Measurements from ENCODE around the gene CDH23. TPM values are rescaled to one million over a fixed set of nuclear protein-coding genes. Genes with fewer than 3 reads are reported as not detected.
A peak's percentile ranks its signal among the peaks of the same experiment; 100 is the strongest.

Gene CDH23
- total and polyA plus RNA-seq, 9 of the 15 experiments (the other 6 are each of a cell fraction or from before 2014, with no cell fraction given), result 0.18 to 1.2 (median 0.47) TPM

GRCh38 chr10:71713135-71714030 is 316.7 kb downstream of the CDH23 start (continued):
- TF ChIP-seq, protein P1, sequence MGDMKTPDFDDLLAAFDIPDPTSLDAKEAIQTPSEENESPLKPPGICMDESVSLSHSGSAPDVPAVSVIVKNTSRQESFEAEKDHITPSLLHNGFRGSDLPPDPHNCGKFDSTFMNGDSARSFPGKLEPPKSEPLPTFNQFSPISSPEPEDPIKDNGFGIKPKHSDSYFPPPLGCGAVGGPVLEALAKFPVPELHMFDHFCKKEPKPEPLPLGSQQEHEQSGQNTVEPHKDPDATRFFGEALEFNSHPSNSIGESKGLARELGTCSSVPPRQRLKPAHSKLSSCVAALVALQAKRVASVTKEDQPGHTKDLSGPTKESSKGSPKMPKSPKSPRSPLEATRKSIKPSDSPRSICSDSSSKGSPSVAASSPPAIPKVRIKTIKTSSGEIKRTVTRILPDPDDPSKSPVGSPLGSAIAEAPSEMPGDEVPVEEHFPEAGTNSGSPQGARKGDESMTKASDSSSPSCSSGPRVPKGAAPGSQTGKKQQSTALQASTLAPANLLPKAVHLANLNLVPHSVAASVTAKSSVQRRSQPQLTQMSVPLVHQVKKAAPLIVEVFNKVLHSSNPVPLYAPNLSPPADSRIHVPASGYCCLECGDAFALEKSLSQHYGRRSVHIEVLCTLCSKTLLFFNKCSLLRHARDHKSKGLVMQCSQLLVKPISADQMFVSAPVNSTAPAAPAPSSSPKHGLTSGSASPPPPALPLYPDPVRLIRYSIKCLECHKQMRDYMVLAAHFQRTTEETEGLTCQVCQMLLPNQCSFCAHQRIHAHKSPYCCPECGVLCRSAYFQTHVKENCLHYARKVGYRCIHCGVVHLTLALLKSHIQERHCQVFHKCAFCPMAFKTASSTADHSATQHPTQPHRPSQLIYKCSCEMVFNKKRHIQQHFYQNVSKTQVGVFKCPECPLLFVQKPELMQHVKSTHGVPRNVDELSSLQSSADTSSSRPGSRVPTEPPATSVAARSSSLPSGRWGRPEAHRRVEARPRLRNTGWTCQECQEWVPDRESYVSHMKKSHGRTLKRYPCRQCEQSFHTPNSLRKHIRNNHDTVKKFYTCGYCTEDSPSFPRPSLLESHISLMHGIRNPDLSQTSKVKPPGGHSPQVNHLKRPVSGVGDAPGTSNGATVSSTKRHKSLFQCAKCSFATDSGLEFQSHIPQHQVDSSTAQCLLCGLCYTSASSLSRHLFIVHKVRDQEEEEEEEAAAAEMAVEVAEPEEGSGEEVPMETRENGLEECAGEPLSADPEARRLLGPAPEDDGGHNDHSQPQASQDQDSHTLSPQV (IDR thresholded peaks at IDR 0.05), result peak; percentile 52
- TF ChIP-seq HBP1 (CRISPR knock-in tag; IDR thresholded peaks at IDR 0.05), result no peak; the same call in 1 of the 2 replicates
- no peak for TF ChIP-seq DMBX1 (CRISPR knock-in tag; IDR thresholded peaks at IDR 0.05; ENCODE audit: borderline replicate concordance)
- no peak for TF ChIP-seq HDAC8 (tag; IDR thresholded peaks at IDR 0.05)
- no peak for TF ChIP-seq HMGXB4 (CRISPR knock-in tag; IDR thresholded peaks at IDR 0.05)
- TF ChIP-seq ARID3B (CRISPR knock-in tag; IDR thresholded peaks at IDR 0.05; ENCODE audit: borderline replicate concordance), result no peak
- no peak for TF ChIP-seq PML (IDR thresholded peaks at IDR 0.05; ENCODE audit: low read length)
- TF ChIP-seq NR2C2 (CRISPR knock-in tag; IDR thresholded peaks at IDR 0.05), result no peak
- no peak for TF ChIP-seq NR2C2 (tag; IDR thresholded peaks at IDR 0.05)
- no peak for TF ChIP-seq ZNF436 (CRISPR knock-in tag; IDR thresholded peaks at IDR 0.05)
- no peak for TF ChIP-seq EWSR1 (IDR thresholded peaks at IDR 0.05; ENCODE audit: borderline replicate concordance, low read depth, partially characterized antibody)
- no peak for TF ChIP-seq MTF1 (CRISPR knock-in tag; IDR thresholded peaks at IDR 0.05; ENCODE audit: borderline replicate concordance)
- TF ChIP-seq EHMT2 (IDR thresholded peaks at IDR 0.05), result no peak; the same call in 1 of the 2 replicates
- TF ChIP-seq ZNF175 (CRISPR knock-in tag; IDR thresholded peaks at IDR 0.05; ENCODE audit: low read depth), result peak; percentile 84
- no peak for TF ChIP-seq SMAD3 (CRISPR knock-in tag; conservative IDR thresholded peaks at IDR 0.05)
- TF ChIP-seq NFXL1 (CRISPR knock-in tag; IDR thresholded peaks at IDR 0.05), result peak; percentile 38; the same call in 1 of the 2 replicates
- TF ChIP-seq SUPT5H (IDR thresholded peaks at IDR 0.05), result no peak
- TF ChIP-seq CAMTA2 (CRISPR knock-in tag; conservative IDR thresholded peaks at IDR 0.05), result no peak
- peak; percentile 38; the same call in 1 of the 2 replicates for TF ChIP-seq HIVEP1 (CRISPR knock-in tag; IDR thresholded peaks at IDR 0.05)
